OCI-LY7 (cell line): Measurements from ENCODE around the gene SOX13. TPM values are rescaled to one million over a fixed set of nuclear protein-coding genes. Genes with fewer than 3 reads are reported as not detected.

ENCODE experiments used
- BruUV-seq: library from RNA; stranded (reverse); fragments of 400-500 nt; replicated peaks from 2 replicates; lab custom pipeline; 2021; lab: Mats Ljungman, UMichigan
- CTCF ChIA-PET: fragments of 300-600 bp; sonication (Branson Sonifier 250); formaldehyde crosslinking; loops from one replicate; lab custom pipeline; 2022; ENCODE audit warnings: antibody characterized with exemption; ENCODE audit not compliant: unreplicated experiment; lab: Charles Lee
- POLR2A ChIA-PET: fragments of 300-600 bp; sonication (Branson Sonifier 250); formaldehyde crosslinking; loops from one replicate; lab custom pipeline; 2022; ENCODE audit warnings: antibody characterized with exemption; lab: Charles Lee
- DNase-seq: peaks from one replicate; pipeline ENCODE4 v3.0.0-alpha.2; 2015; ENCODE audit warnings: low spot score
- H2AFZ ChIP-seq: fragments of 200-600 bp; sonication (generic), shearing (Covaris generic); 2 replicates; pipeline ENCODE4 v1.6.1; 2014; ENCODE audit warnings: mild to moderate bottlenecking, antibody characterized with exemption, low read length, moderate library complexity
- H3K27ac ChIP-seq: fragments of 200-600 bp; sonication (generic); 2 replicates; pipeline ENCODE4 v1.5.1; 2014; ENCODE audit warnings: mixed run types, low read depth, mild to moderate bottlenecking, moderate library complexity, low read length, inconsistent platforms; ENCODE audit not compliant: poor library complexity, severe bottlenecking
- H3K36me3 ChIP-seq: fragments of 200-600 bp; sonication (generic); 2 replicates; pipeline ENCODE4 v1.6.1; 2014; ENCODE audit warnings: mild to moderate bottlenecking, antibody characterized with exemption, low read length, moderate library complexity, mixed read lengths; ENCODE audit not compliant: insufficient read depth
- H3K4me1 ChIP-seq: fragments of 200-600 bp; sonication (generic); 2 replicates; pipeline ENCODE4 v1.5.1; 2014; ENCODE audit warnings: mild to moderate bottlenecking, low read length; ENCODE audit not compliant: insufficient read depth, poor library complexity, severe bottlenecking
- H3K4me2 ChIP-seq: fragments of 200-600 bp; sonication (generic); 2 replicates; pipeline ENCODE4 v1.6.1; 2014; ENCODE audit warnings: mild to moderate bottlenecking, low read length
- H3K4me3 ChIP-seq: fragments of 200-600 bp; sonication (generic); 2 replicates; pipeline ENCODE4 v1.5.1; 2014; ENCODE audit warnings: mild to moderate bottlenecking, low read depth, low read length; ENCODE audit not compliant: poor library complexity, severe bottlenecking
- H3K79me2 ChIP-seq: fragments of 200-600 bp; sonication (generic); 2 replicates; pipeline ENCODE4 v1.6.1; 2016; ENCODE audit warnings: low read depth, mild to moderate bottlenecking, low read length, moderate library complexity, mixed read lengths; ENCODE audit not compliant: insufficient read depth
- H3K9me2 ChIP-seq: fragments of 200-600 bp; sonication (generic); 2 replicates; pipeline ENCODE4 v1.6.1; 2016; ENCODE audit warnings: mild to moderate bottlenecking, low read length, mixed read lengths; ENCODE audit not compliant: insufficient read depth
- H3K9me3 ChIP-seq: fragments of 200-600 bp; sonication (generic); 2 replicates; pipeline ENCODE4 v1.6.1; 2014; ENCODE audit warnings: mild to moderate bottlenecking, mixed run types, low read length, mixed read lengths
- H4K20me1 ChIP-seq: fragments of 200-600 bp; sonication (generic); 2 replicates; pipeline ENCODE4 v1.6.1; 2014; ENCODE audit warnings: mild to moderate bottlenecking, antibody characterized with exemption, low read length, moderate library complexity, mixed read lengths; ENCODE audit not compliant: insufficient read depth
- EZH2phosphoT487 ChIP-seq: fragments of 200-600 bp; sonication (generic); IDR thresholded peaks from 2 replicates; pipeline ENCODE4 v1.6.1; 2018; ENCODE audit warnings: low read depth, borderline replicate concordance, mild to moderate bottlenecking, mixed run types, antibody characterized with exemption, low read length, moderate library complexity, mixed read lengths
- intact Hi-C: fragments of 100-400 bp; cut with micrococcal nuclease; formaldehyde crosslinking; loops from one replicate; pipeline ENCODE4 v1.10.0; 2022; ENCODE audit not compliant: unreplicated experiment
- total RNA-seq, 2 experiments: library from RNA; depleted of rRNA in 1 of 2; stranded (reverse); fragments of >200 nt in 1 of 2; shearing (Covaris generic) in 1 of 2; gene quantifications; 2 replicates each; pipeline ENCODE4 v1.2.3, GENCODE V29; 2014 to 2022
- TF ChIP-seq, protein P1 (sequence below): fragments of 200-600 bp; sonication (generic); conservative IDR thresholded peaks from 2 replicates; pipeline ENCODE4 v1.5.1; 2014; ENCODE audit warnings: mild to moderate bottlenecking, antibody characterized with exemption, low read length, moderate library complexity, mixed read lengths

SOX13 gene
- total RNA-seq, 2 experiments from 2014 or later, result 0.27 TPM; not detected in 1

DNA sequence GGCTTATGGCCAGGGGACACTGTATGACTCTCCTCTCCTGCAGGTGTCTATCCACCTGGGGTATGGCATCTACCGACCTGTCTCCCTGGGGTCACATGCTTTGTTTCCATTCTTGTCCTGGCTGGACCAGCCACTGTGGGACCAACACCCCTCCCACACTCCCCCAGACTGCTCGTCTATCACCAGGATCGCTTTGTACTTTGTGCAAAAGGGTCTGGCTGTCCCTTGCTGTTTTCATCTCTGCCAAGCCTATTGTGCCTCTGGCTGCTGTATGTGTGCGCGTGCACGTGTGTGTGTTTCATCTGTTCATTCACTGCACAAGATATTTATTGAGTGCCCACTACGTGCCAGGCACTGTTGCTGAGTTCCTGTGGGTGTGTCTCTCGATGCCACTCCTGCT, 53.5 kb downstream of the SOX13 start:
- Histone ChIP-seq H2AFZ (no peak overlapping the region), H3K79me2 (no peaks in the 10 kb centered on the region), H3K4me2 (no peak overlapping the region), H3K4me3 (no peak overlapping the region), H3K27ac (no peak overlapping the region), H4K20me1 (no peaks in the 10 kb centered on the region), H3K9me3 (no peaks in the 10 kb centered on the region), H3K9me2 (no peaks in the 10 kb centered on the region), H3K4me1 (peaks cover 4% of the 10 kb centered on the region), H3K36me3 (no peaks in the 10 kb centered on the region)
- ChIA-PET CTCF (no interaction called here), POLR2A (no interaction called here)
- intact Hi-C loops, result loop anchor here (2.0 to 5.0 kb wide), 2 partner anchors 192 to 499 kb away; partner anchors contain the start of gene ATP2B4
- no peak for DNase-seq
- TF ChIP-seq, protein P1, sequence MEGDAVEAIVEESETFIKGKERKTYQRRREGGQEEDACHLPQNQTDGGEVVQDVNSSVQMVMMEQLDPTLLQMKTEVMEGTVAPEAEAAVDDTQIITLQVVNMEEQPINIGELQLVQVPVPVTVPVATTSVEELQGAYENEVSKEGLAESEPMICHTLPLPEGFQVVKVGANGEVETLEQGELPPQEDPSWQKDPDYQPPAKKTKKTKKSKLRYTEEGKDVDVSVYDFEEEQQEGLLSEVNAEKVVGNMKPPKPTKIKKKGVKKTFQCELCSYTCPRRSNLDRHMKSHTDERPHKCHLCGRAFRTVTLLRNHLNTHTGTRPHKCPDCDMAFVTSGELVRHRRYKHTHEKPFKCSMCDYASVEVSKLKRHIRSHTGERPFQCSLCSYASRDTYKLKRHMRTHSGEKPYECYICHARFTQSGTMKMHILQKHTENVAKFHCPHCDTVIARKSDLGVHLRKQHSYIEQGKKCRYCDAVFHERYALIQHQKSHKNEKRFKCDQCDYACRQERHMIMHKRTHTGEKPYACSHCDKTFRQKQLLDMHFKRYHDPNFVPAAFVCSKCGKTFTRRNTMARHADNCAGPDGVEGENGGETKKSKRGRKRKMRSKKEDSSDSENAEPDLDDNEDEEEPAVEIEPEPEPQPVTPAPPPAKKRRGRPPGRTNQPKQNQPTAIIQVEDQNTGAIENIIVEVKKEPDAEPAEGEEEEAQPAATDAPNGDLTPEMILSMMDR, result no peak
- no peak for TF ChIP-seq EZH2phosphoT487
- no TSS peak for BruUV-seq

DNA sequence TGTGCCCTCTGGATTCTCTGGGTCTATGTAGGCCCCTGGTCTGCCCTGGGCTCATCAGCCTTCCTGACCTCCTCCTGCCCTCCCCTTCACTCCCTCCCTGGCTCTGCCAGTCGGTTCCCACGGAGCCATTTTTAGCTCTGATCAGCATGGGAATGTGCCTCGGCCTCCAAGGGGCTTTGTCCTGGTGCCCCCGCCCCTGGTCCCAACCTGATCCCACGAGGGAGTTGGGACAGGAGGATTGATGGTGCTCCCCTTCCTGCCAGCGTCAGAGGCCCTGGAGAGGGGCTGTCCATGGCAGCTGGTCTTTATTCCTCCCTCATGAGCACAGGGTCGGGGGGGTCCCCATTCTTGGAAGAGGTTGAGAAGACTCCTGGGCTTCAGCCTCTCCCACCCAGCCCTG, 54.0 kb downstream of the SOX13 start:
- intact Hi-C loops, result loop anchor here (2.0 to 5.0 kb wide), 2 partner anchors 192 to 500 kb away; partner anchors contain the start of gene ATP2B4
- TF ChIP-seq, protein P1, result no peak
- TF ChIP-seq EZH2phosphoT487, result no peak
- no peak overlapping the region for H3K27ac ChIP-seq
- no peak for DNase-seq
- no peak overlapping the region for H2AFZ ChIP-seq
- no peaks in the 10 kb centered on the region for H3K9me3 ChIP-seq
- BruUV-seq, result no TSS peak
- peaks cover 4% of the 10 kb centered on the region for H3K4me1 ChIP-seq
- H3K9me2 ChIP-seq, result no peaks in the 10 kb centered on the region
- ChIA-PET POLR2A (no interaction called here), CTCF (no interaction called here)
- H4K20me1 ChIP-seq, result no peaks in the 10 kb centered on the region
- H3K79me2 ChIP-seq, result no peaks in the 10 kb centered on the region
- H3K4me3 ChIP-seq, result no peak overlapping the region
- H3K4me2 ChIP-seq, result no peak overlapping the region
- no peaks in the 10 kb centered on the region for H3K36me3 ChIP-seq

DNA sequence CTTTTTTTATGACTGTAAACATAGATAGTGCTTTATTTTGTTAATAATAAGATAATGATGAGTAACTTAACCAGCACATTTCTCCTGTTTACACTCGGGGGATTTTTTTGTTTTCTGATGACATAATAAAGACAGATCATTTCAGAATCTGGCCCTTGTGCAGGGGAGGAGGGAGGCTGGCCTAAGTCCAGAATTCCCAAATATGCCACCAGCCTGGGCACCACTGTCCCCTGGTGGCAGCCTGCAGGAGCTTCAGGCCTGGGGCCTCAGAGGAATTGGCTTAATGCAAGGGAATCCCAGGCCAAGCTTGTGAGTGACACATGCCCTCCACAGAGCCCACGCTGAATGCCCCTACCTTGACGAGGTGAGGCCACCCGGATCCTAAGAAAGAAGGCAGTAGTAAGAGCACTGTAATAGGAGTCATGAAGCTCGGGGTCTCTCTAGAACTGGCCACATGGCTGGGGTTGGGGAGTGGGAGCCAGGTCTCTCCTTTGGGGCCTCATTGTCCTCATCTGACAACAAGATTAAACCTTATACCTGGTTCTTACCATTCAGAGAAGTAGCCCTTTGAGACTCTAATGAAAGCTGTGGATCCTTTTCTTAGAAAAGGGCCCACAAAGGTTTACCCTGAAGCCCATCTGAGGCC, 54.8 kb downstream of the SOX13 start:
- H3K27ac ChIP-seq, result no peak overlapping the region
- no peaks in the 10 kb centered on the region for H3K9me2 ChIP-seq
- no peaks in the 10 kb centered on the region for H3K36me3 ChIP-seq
- BruUV-seq, result no TSS peak
- H3K4me3 ChIP-seq, result no peak overlapping the region
- no peak overlapping the region for H3K4me2 ChIP-seq
- H3K4me1 ChIP-seq, result peaks cover 4% of the 10 kb centered on the region
- POLR2A ChIA-PET, result interaction anchor here (0.6 to 1.0 kb wide), 5 partner anchors 15 to 993 kb away, joined by 3 to 5 read pairs (median 4); no protein-coding TSS in a partner anchor
- intact Hi-C loops, result loop anchor here (2.0 to 5.0 kb wide), 3 partner anchors 63 to 500 kb away; partner anchors contain the start of gene ATP2B4
- H2AFZ ChIP-seq, result peak overlapping the region; percentile 33; the same call in 1 of the 2 replicates
- no peaks in the 10 kb centered on the region for H4K20me1 ChIP-seq
- TF ChIP-seq, protein P1, result peak; percentile 84
- no peak for TF ChIP-seq EZH2phosphoT487
- H3K9me3 ChIP-seq, result no peaks in the 10 kb centered on the region
- DNase-seq, result peak; percentile 63
- CTCF ChIA-PET, result interaction anchor here (1.2 to 1.8 kb wide), 2 partner anchors 257 to 262 kb away, joined by 4 to 9 read pairs; no protein-coding TSS in a partner anchor
- H3K79me2 ChIP-seq, result no peaks in the 10 kb centered on the region
